GM12801 (cell line): ENCODE results near the gene NBEA.

Experiments used
- CTCF ChIP-seq: IDR thresholded peaks from one replicate; pipeline ENCODE4 v1.5.1; 2011; ENCODE audit warnings: control low read depth; ENCODE audit not compliant: insufficient read length; ENCODE audit errors: extremely low read depth

NBEA gene

GRCh38 chr13:35474496-35475211 lies 532.6 kb downstream of the NBEA start:
- TF ChIP-seq CTCF, result no peak

GRCh38 chr13:35475212-35475959 lies 533.3 kb downstream of the NBEA start:
- no peak for TF ChIP-seq CTCF

GRCh38 chr13:35475960-35476943 lies 534.2 kb downstream of the NBEA start, which contains the start of gene MAB21L1:
Gene MAB21L1, minus strand, starts transcription at chr13:35476689. Its CDS starts 551 bp downstream, at chr13:35476138.
- no peak for TF ChIP-seq CTCF

- TF ChIP-seq CTCF, result no peak
Observed at GRCh38 chr13:35477386-35477946, 535.4 kb downstream of the NBEA start.

GRCh38 chr13:35478271-35479037 lies 536.4 kb downstream of the NBEA start:
- TF ChIP-seq CTCF, result no peak

GRCh38 chr13:35479038-35479492 lies 537.0 kb downstream of the NBEA start:
- TF ChIP-seq CTCF, result no peak
